Measurements from ENCODE around the gene PITHD1. TPM values are rescaled to one million over a fixed set of nuclear protein-coding genes. Genes with fewer than 3 reads are reported as not detected.
"Not testable (repeated sequence)": the region's sequence is repeated elsewhere in the genome, so short reads cannot be mapped to it uniquely, and the experiment has no call there.

The PITHD1 gene
- total RNA-seq, 2 donors from 2014 or later = 31.9 to 32.3 TPM

DNA sequence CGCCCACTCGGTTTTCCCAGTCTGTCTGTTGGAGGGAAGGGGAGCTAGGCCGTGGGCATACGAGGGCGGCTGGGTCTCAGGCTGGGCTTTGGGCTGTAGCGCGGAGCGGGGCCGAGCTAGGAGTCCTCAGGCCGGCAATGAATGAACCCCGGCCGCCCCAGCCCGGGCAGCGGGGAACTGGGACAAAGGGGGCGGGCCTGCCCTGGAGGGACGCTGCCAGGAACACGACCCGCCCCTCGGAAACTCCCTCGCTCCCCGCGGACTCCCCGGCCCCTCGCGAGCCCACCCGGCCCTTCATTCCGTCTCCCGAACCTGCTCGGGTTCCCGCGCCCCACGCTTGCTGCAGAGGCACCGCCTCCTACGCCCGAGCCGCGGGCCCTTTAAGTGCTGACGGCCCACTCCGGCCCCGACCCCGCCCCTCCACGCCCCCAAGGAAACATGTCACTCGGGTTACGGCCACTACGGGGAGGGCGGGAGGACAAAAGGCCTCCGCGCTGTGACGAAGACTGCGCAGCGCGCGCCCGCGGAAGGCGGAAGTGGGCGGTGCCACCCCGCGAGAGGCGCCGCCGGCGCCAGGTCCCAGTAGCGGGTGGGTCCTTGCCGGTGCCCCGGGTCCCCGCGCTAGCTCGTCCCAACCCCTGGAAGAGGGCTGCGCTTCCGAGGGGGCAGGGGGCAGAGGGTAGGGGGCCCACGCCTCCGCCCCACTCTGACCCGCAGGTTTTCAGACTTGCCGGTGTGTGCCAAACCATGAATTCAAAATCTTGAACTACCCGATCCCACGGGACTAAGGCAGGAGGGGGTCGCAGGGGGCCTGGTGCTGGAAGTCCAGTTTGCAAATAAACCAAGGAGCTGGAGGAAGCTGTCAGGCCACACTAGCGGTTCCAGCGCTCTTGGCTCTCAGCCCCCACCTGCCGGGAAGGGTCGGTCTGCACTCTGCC, 22.5 kb downstream of the PITHD1 start, which contains the start of gene GALE:
Gene GALE (minus strand): TSS at position 355 of the 938 bp plus-strand sequence. CDS start 1,747 bp downstream, outside the sequence.
- intact Hi-C loops (cut with DNase I) = no loop called here
- Histone ChIP-seq H3K4me1 (peaks cover 33% of the 10 kb centered on the region), H3K27ac (peak within 1 kb of the TSS; percentile 94 to 97 (median 96)), H3K27me3 (no peaks in the 10 kb centered on the region), H3K36me3 (replicated peaks in 1 of 2; ENCODE audit: insufficient read depth in 1 of 2, low read depth in 2 of 2) (no peaks in the 10 kb centered on the region), H3K4me3 (peak within 1 kb of the TSS; percentile 76 to 99), H3K9me3 (no peaks in the 10 kb centered on the region)
- ATAC-seq (peak; percentile 92), DNase-seq (peak; percentile 97 to 98 (median 98))
- 1 to 2% methylated on average over 13 to 82 of the region's 82 CpGs for WGBS, 2 donors
- TF ChIP-seq, protein P1, sequence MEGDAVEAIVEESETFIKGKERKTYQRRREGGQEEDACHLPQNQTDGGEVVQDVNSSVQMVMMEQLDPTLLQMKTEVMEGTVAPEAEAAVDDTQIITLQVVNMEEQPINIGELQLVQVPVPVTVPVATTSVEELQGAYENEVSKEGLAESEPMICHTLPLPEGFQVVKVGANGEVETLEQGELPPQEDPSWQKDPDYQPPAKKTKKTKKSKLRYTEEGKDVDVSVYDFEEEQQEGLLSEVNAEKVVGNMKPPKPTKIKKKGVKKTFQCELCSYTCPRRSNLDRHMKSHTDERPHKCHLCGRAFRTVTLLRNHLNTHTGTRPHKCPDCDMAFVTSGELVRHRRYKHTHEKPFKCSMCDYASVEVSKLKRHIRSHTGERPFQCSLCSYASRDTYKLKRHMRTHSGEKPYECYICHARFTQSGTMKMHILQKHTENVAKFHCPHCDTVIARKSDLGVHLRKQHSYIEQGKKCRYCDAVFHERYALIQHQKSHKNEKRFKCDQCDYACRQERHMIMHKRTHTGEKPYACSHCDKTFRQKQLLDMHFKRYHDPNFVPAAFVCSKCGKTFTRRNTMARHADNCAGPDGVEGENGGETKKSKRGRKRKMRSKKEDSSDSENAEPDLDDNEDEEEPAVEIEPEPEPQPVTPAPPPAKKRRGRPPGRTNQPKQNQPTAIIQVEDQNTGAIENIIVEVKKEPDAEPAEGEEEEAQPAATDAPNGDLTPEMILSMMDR (IDR thresholded peaks at IDR 0.05) = peak in 1 of 7 experiments; percentile 25
- TF ChIP-seq POLR2A (IDR thresholded peaks at IDR 0.05) = peak; percentile 77 to 83 (median 79)

DNA sequence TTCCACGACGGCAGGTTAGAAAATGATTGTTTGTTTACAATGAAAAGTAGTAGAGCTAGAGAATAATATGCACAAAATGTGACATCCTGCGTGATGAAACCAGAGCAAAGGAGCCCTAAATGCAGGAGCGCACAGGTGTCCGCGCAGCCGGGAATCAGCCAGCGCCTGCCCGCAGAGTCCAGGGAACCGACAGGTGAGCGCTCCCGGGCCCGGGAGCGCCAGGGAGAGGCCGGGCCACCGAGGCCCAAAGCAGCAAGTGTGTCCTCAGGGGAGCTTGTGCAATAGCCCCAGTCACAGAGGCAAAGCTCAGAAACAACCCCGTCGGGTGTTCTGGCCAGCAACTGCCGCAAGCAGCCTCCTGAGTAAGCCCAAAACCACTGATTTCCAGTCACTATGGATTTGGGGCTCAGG, 23.1 kb downstream of the PITHD1 start:
- 9 to 13% methylated on average over 18 to 19 of the region's 19 CpGs for WGBS, 2 donors
- Histone ChIP-seq H3K36me3 (replicated peaks in 1 of 2; ENCODE audit: insufficient read depth in 1 of 2, low read depth in 2 of 2) (no peaks in the 10 kb centered on the region), H3K4me3 (peak overlapping the region; percentile 24 to 76), H3K27me3 (no peaks in the 10 kb centered on the region), H3K4me1 (peaks cover 33% of the 10 kb centered on the region), H3K9me3 (no peaks in the 10 kb centered on the region), H3K27ac (peak overlapping the region; percentile 94 to 97 (median 96))
- ATAC-seq (peak; percentile 19), DNase-seq (peak; percentile 48 to 58 (median 54))
- TF ChIP-seq, protein P1 (IDR thresholded peaks at IDR 0.05) = peak in 1 of 7 experiments; percentile 10
- no peak for TF ChIP-seq POLR2A (IDR thresholded peaks at IDR 0.05)
- intact Hi-C loops (cut with DNase I) = no loop called here

DNA sequence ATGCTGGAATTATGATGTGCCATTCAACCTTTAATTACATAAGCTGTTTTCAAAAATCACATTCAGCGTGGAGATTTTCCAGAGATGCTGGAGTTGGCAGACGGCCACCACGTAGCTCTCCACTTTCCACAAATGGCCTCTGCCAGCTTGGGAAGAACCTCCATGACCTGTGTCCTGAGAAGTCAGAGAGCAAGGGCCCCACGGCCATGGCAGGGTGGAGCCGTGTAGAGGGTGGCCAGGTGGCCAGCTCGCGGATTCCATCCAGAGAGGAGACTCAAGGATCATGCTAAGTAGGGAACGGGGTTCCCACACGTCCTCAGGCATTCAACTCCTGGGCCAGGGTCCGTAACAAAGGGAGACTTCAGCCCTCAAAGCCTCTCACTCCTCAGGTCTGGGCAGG, 23.7 kb downstream of the PITHD1 start:
- Histone ChIP-seq H3K36me3 (replicated peaks in 1 of 2; ENCODE audit: insufficient read depth in 1 of 2, low read depth in 2 of 2) (no peaks in the 10 kb centered on the region), H3K27me3 (no peaks in the 10 kb centered on the region), H3K4me3 (no peak overlapping the region), H3K27ac (peak overlapping the region; percentile 94 to 97 (median 96)), H3K4me1 (peaks cover 33% of the 10 kb centered on the region), H3K9me3 (no peaks in the 10 kb centered on the region)
- intact Hi-C loops (cut with DNase I) = no loop called here
- TF ChIP-seq, protein P1 (IDR thresholded peaks at IDR 0.05) = no peak
- WGBS, 2 donors = 50 to 53% methylated on average over 2 to 10 of the region's 10 CpGs
- ATAC-seq (no peak), DNase-seq (peak in 1 of 4 donors; percentile 25)

DNA sequence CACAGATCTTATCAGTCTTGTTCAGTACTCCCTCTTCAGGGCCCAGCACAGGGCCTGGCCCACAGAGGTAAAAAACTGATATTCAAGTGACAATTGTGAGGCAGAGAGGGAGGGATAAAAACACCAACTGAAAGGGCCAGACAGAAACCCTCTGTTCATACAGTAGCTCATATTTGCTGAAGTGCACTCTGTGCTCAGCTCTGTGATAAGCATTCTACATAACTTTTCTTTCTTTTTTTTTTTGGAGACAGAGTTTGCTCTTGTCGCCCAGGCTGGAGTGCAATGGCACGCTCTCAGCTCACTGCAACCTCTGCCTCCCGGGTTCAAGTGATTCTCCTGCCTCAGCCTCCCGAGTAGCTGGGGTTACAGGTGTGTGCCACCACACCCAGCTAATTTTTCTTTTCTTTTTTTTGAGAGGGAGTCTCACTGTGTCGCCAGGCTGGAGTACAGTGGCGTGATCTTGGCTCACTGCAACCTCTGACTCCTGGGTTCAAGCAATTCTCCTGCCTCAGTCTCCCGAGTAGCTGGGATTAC, 24.7 kb downstream of the PITHD1 start:
- intact Hi-C loops (cut with DNase I); H3K4me3 ChIP-seq; H3K27ac ChIP-seq; H3K9me3 ChIP-seq; ATAC-seq; H3K27me3 ChIP-seq; DNase-seq; H3K36me3 ChIP-seq (replicated peaks in 1 of 2; ENCODE audit: insufficient read depth in 1 of 2, low read depth in 2 of 2): not testable (repeated sequence)
- peaks cover 29% of the 10 kb centered on the region for H3K4me1 ChIP-seq
- 94 to 99% methylated on average over 7 of the region's 7 CpGs for WGBS, 2 donors

DNA sequence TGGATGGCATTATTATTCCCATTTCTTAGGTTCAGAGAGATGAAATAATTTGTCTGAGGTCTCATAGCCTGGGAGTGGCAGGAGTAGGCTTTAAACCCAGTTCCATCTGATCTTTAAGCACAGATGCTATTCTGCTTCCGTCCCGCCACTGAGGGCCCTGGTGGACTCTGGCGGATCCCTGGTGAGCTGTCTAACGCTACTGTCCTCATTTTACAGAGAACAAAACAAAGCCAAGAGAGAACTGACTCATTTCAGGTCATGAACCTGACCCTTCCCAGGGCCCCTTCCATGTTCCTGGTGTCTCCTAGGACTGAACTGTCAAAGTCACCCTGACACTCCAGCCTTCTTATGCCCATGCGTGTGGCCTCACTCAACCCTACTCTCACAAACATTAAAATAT, 25.5 kb downstream of the PITHD1 start:
- no peak for TF ChIP-seq POLR2A (IDR thresholded peaks at IDR 0.05)
- TF ChIP-seq, protein P1 (IDR thresholded peaks at IDR 0.05) = no peak
- DNase-seq (no peak), ATAC-seq (no peak)
- intact Hi-C loops (cut with DNase I) = no loop called here
- Histone ChIP-seq H3K4me3 (no peak overlapping the region), H3K36me3 (replicated peaks in 1 of 2; ENCODE audit: insufficient read depth in 1 of 2, low read depth in 2 of 2) (no peaks in the 10 kb centered on the region), H3K27me3 (no peaks in the 10 kb centered on the region), H3K9me3 (no peaks in the 10 kb centered on the region), H3K4me1 (peaks cover 21% of the 10 kb centered on the region), H3K27ac (no peak overlapping the region)
- WGBS, 2 donors = 90 to 98% methylated on average over 5 of the region's 5 CpGs
